HepG2 (cell line): ENCODE measurements around the gene NABP2. TPM values are rescaled to one million over a fixed set of nuclear protein-coding genes. Genes with fewer than 3 reads are reported as not detected.

Source experiments
- ARID5B ChIP-seq: IDR thresholded peaks from 2 replicates; pipeline ENCODE4 v1.4.0; 2020; ENCODE audit warnings: mild to moderate bottlenecking, missing genetic modification reagents
- CBX1 ChIP-seq: IDR thresholded peaks from one replicate; pipeline ENCODE4 v1.6.1; 2016; ENCODE audit warnings: antibody characterized with exemption, low read depth
- ELF1 ChIP-seq: sonication (generic); formaldehyde crosslinking; IDR thresholded peaks from 2 replicates; pipeline ENCODE4 v1.4.0; 2020; ENCODE audit warnings: missing genetic modification reagents
- KLF9 ChIP-seq: IDR thresholded peaks from 2 replicates; pipeline ENCODE4 v1.6.1; 2016; ENCODE audit warnings: low read depth
- MAFF ChIP-seq: IDR thresholded peaks from 2 replicates; pipeline ENCODE4 v1.6.1; 2011; ENCODE audit warnings: low read depth, low read length, improper control_type of control experiment
- SALL2 ChIP-seq: sonication (generic); formaldehyde crosslinking; IDR thresholded peaks from 2 replicates; pipeline ENCODE4 v1.8.1; 2023; ENCODE audit warnings: mild to moderate bottlenecking, missing genetic modification reagents, inconsistent platforms
- SP4 ChIP-seq: sonication (generic); formaldehyde crosslinking; IDR thresholded peaks from 2 replicates; pipeline ENCODE4 v1.8.1; 2023; ENCODE audit warnings: mild to moderate bottlenecking, missing genetic modification reagents
- SPEN ChIP-seq: sonication (generic); formaldehyde crosslinking; IDR thresholded peaks from 2 replicates; pipeline ENCODE4 v1.5.1; 2020; ENCODE audit warnings: low read depth, mild to moderate bottlenecking, missing genetic modification reagents
- SRSF4 ChIP-seq: fragments of 200-400 bp; formaldehyde crosslinking; IDR thresholded peaks from one replicate; pipeline ENCODE4 v1.6.1; 2018; ENCODE audit warnings: mild to moderate bottlenecking, low read depth, low read length, moderate library complexity; ENCODE audit not compliant: poor library complexity, severe bottlenecking
- SUZ12 ChIP-seq: fragments of 150-350 bp; IDR thresholded peaks from 2 replicates; pipeline ENCODE4 v1.6.1; 2014; ENCODE audit warnings: low read depth, low read length
- TRIM22 ChIP-seq: fragments of 450-650 bp; IDR thresholded peaks from 2 replicates; pipeline ENCODE4 v1.6.1; 2017
- ZFP37 ChIP-seq: sonication (generic); formaldehyde crosslinking; IDR thresholded peaks from 2 replicates; pipeline ENCODE4 v1.4.0; 2020; ENCODE audit warnings: missing genetic modification reagents, borderline replicate concordance
- ZNF281 ChIP-seq: sonication (generic); formaldehyde crosslinking; IDR thresholded peaks from 2 replicates; pipeline ENCODE4 v1.4.0; 2020; ENCODE audit warnings: missing genetic modification reagents, borderline replicate concordance
- ZNF451 ChIP-seq: sonication (generic); formaldehyde crosslinking; IDR thresholded peaks from 2 replicates; pipeline ENCODE4 v1.5.0; 2020; ENCODE audit warnings: mild to moderate bottlenecking, missing genetic modification reagents
- ZNF7 ChIP-seq: IDR thresholded peaks from 2 replicates; pipeline ENCODE4 v1.6.1; 2016; ENCODE audit warnings: missing biosample characterization, missing genetic modification reagents
- polyA plus RNA-seq, 8 experiments: library from polyadenylated mRNA; depleted of rRNA in 3 of 8; stranded (reverse) in 7 of 8; unstranded in 1 of 8; fragments of >200 nt; fragmentation: Illumina TruSeq in 4 of 8; extraction: Trizol in 4 of 8; gene quantifications; 2 replicates each; pipeline versions ENCODE4 v1.2.1 to v1.2.3, GENCODE V29; 2011 to 2016; ENCODE audit warnings: low read depth in 4 of 8, missing spikeins in 1 of 8, mixed read lengths in 1 of 8; ENCODE audit not compliant: insufficient read depth in 1 of 8
- total RNA-seq, 5 experiments: library from RNA; depleted of rRNA; stranded (reverse); fragments of >200 nt; fragmentation: Illumina TruSeq; extraction: Trizol; gene quantifications; 2 replicates each; pipeline ENCODE4 v1.2.3, GENCODE V29; 2016; ENCODE audit warnings: low read depth in 1 of 5
- TF ChIP-seq, protein P1 (sequence below): sonication (generic); formaldehyde crosslinking; IDR thresholded peaks from 2 replicates; pipeline ENCODE4 v1.5.0; 2020; ENCODE audit warnings: missing genetic modification reagents, mild to moderate bottlenecking, borderline replicate concordance

Gene NABP2
- total and polyA plus RNA-seq, 2 of the 13 experiments (the other 11 are each of a cell fraction or from before 2014, with no cell fraction given): 33.2 to 35.5 TPM

GRCh38 chr12:56230432-56231183 is 6.5 kb downstream of the NABP2 start (continued):
- no peak; the same call in 1 of the 2 replicates for TF ChIP-seq ARID5B (CRISPR knock-in tag)
- TF ChIP-seq SP4 (CRISPR knock-in tag): no peak
- no peak; the same call in 1 of the 2 replicates for TF ChIP-seq ZFP37 (CRISPR knock-in tag)
- TF ChIP-seq KLF9: no peak
- TF ChIP-seq TRIM22: no peak
- TF ChIP-seq SPEN (CRISPR knock-in tag): peak; percentile 45; the same call in 1 of the 2 replicates
- no peak for TF ChIP-seq CBX1
- no peak for TF ChIP-seq MAFF
- TF ChIP-seq, protein P1, sequence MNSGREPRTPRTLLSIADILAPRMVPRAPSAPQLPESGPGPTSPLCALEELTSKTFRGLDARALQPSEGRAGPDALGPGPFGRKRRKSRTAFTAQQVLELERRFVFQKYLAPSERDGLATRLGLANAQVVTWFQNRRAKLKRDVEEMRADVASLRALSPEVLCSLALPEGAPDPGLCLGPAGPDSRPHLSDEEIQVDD (CRISPR knock-in tag): no peak
- no peak for TF ChIP-seq SRSF4
- no peak for TF ChIP-seq SUZ12
- no peak for TF ChIP-seq ZNF281 (CRISPR knock-in tag)
- no peak for TF ChIP-seq ELF1 (CRISPR knock-in tag)
- no peak for TF ChIP-seq ZNF451
- peak; percentile 21; the same call in 1 of the 2 replicates for TF ChIP-seq SALL2 (CRISPR knock-in tag)
- no peak for TF ChIP-seq ZNF7
